H9 (cell line): ENCODE results near the gene H6PD. TPM values are rescaled to one million over a fixed set of nuclear protein-coding genes. Genes with fewer than 3 reads are reported as not detected.

Experiments used
- DNase-seq: peaks from one replicate; pipeline ENCODE4 v3.0.0-alpha.2; 2017
- H2AFZ ChIP-seq: one replicate; pipeline ENCODE4 v1.6.1; 2013; ENCODE audit warnings: mild to moderate bottlenecking, low read length, control low read depth, moderate library complexity
- H2AK5ac ChIP-seq: 2 replicates; pipeline ENCODE4 v1.6.1; 2013; ENCODE audit warnings: low read length, control low read depth, mixed read lengths; ENCODE audit not compliant: insufficient read length
- H2BK120ac ChIP-seq: one replicate; pipeline ENCODE4 v1.6.1; 2013; ENCODE audit warnings: low read depth, mild to moderate bottlenecking, low read length, control low read depth, inconsistent platforms; ENCODE audit not compliant: poor library complexity, severe bottlenecking
- H2BK12ac ChIP-seq: 2 replicates; pipeline ENCODE4 v1.6.1; 2013; ENCODE audit warnings: low read length, control low read depth, mixed read lengths, low read depth; ENCODE audit not compliant: insufficient read length
- H2BK15ac ChIP-seq: 2 replicates; pipeline ENCODE4 v1.6.1; 2013; ENCODE audit warnings: low read depth, low read length, control low read depth
- H2BK20ac ChIP-seq: one replicate; pipeline ENCODE4 v1.6.1; 2013; ENCODE audit warnings: low read depth, mild to moderate bottlenecking, low read length, control low read depth, inconsistent platforms; ENCODE audit not compliant: poor library complexity, severe bottlenecking
- H2BK5ac ChIP-seq: 2 replicates; pipeline ENCODE4 v1.6.1; 2013; ENCODE audit warnings: low read length, control low read depth, mixed read lengths; ENCODE audit not compliant: insufficient read length
- H3K14ac ChIP-seq: 2 replicates; pipeline ENCODE4 v1.6.1; 2013; ENCODE audit warnings: low read length, control low read depth; ENCODE audit not compliant: insufficient read depth
- H3K18ac ChIP-seq: 2 replicates; pipeline ENCODE4 v1.6.1; 2013; ENCODE audit warnings: low read depth, mild to moderate bottlenecking, mixed read lengths, low read length, control low read depth; ENCODE audit not compliant: insufficient read length
- H3K23ac ChIP-seq: 2 replicates; pipeline ENCODE4 v1.6.1; 2013; ENCODE audit warnings: low read length, control low read depth, mixed read lengths, low read depth; ENCODE audit not compliant: insufficient read length
- H3K23me2 ChIP-seq: 2 replicates; pipeline ENCODE4 v1.6.1; 2013; ENCODE audit warnings: low read depth, mild to moderate bottlenecking, mixed read lengths, low read length, control low read depth; ENCODE audit not compliant: insufficient read length, poor library complexity, severe bottlenecking
- H3K27ac ChIP-seq: 2 replicates; pipeline ENCODE4 v1.5.1; 2013; ENCODE audit warnings: low read length, control low read depth, mixed read lengths, low read depth; ENCODE audit not compliant: insufficient read length
- H3K27me3 ChIP-seq: 2 replicates; pipeline ENCODE4 v1.6.1; 2013; ENCODE audit warnings: low read length, control low read depth, inconsistent platforms; ENCODE audit not compliant: insufficient read depth
- H3K4ac ChIP-seq: 2 replicates; pipeline ENCODE4 v1.6.1; 2013; ENCODE audit warnings: low read depth, mild to moderate bottlenecking, control low read depth, inconsistent platforms, low read length, moderate library complexity
- H3K4me1 ChIP-seq: 2 replicates; pipeline ENCODE4 v1.6.1; 2013; ENCODE audit warnings: low read length, control low read depth, inconsistent platforms; ENCODE audit not compliant: insufficient read depth
- H3K4me2 ChIP-seq: 2 replicates; pipeline ENCODE4 v1.6.1; 2013; ENCODE audit warnings: low read length, control low read depth, mixed read lengths; ENCODE audit not compliant: insufficient read length, insufficient read depth
- H3K56ac ChIP-seq: 2 replicates; pipeline ENCODE4 v1.6.1; 2013; ENCODE audit warnings: low read depth, mild to moderate bottlenecking, mixed read lengths, low read length, control low read depth; ENCODE audit not compliant: insufficient read length
- H3K79me1 ChIP-seq: 2 replicates; pipeline ENCODE4 v1.6.1; 2013; ENCODE audit warnings: low read depth, mild to moderate bottlenecking, moderate library complexity, low read length, control low read depth, inconsistent platforms; ENCODE audit not compliant: insufficient read depth, poor library complexity, severe bottlenecking
- H3K79me2 ChIP-seq: 2 replicates; pipeline ENCODE4 v1.6.1; 2013; ENCODE audit warnings: low read length, control low read depth, inconsistent platforms; ENCODE audit not compliant: insufficient read depth
- H3K9ac ChIP-seq: 2 replicates; pipeline ENCODE4 v1.6.1; 2013; ENCODE audit warnings: low read length, control low read depth, mixed read lengths; ENCODE audit not compliant: insufficient read length; ENCODE audit errors: extremely low read depth
- H3K9me3 ChIP-seq: one replicate; pipeline ENCODE4 v1.6.1; 2013; ENCODE audit warnings: low read depth, low read length, inconsistent platforms; ENCODE audit not compliant: control insufficient read depth
- H3T11ph ChIP-seq: one replicate; pipeline ENCODE4 v1.6.1; 2013; ENCODE audit warnings: mild to moderate bottlenecking, low read length, control low read depth, inconsistent platforms
- H4K20me1 ChIP-seq: one replicate; pipeline ENCODE4 v1.6.1; 2013; ENCODE audit not compliant: control insufficient read depth, insufficient read length, insufficient read depth
- H4K5ac ChIP-seq: 2 replicates; pipeline ENCODE4 v1.6.1; 2013; ENCODE audit warnings: low read depth, mild to moderate bottlenecking, mixed read lengths, low read length, control low read depth; ENCODE audit not compliant: insufficient read length
- H4K8ac ChIP-seq: replicated peaks from 2 replicates; pipeline ENCODE4 v1.6.1; 2013; ENCODE audit warnings: low read length, control low read depth, mixed read lengths, low read depth; ENCODE audit not compliant: insufficient read length
- H4K91ac ChIP-seq: 2 replicates; pipeline ENCODE4 v1.6.1; 2013; ENCODE audit warnings: low read depth, mild to moderate bottlenecking, moderate library complexity, mixed read lengths, low read length, control low read depth; ENCODE audit not compliant: insufficient read length
- H3K27ac Mint-ChIP-seq, 3 experiments: 2 replicates in 2 of 3; 3 replicates in 1 of 3; pipeline ENCODE4 v1.8.0; 2020 to 2021; ENCODE audit warnings: mixed read lengths in 3 of 3, mild to moderate bottlenecking in 1 of 3, moderate library complexity in 1 of 3
- H3K27me3 Mint-ChIP-seq: 2 replicates; pipeline ENCODE4 v1.8.0; 2021; ENCODE audit warnings: low read depth, mild to moderate bottlenecking, moderate library complexity, mixed read lengths
- H3K36me3 Mint-ChIP-seq, 3 experiments: 2 replicates in 2 of 3; 3 replicates in 1 of 3; pipeline ENCODE4 v1.8.0; 2020 to 2021; ENCODE audit warnings: low read depth in 3 of 3, mixed read lengths in 3 of 3; ENCODE audit not compliant: insufficient read depth in 1 of 3
- H3K4me1 Mint-ChIP-seq, 2 experiments: 2 replicates each; pipeline ENCODE4 v1.8.0; 2020; ENCODE audit warnings: mixed read lengths in 2 of 2
- H3K4me3 Mint-ChIP-seq, 2 experiments: 2 replicates in 1 of 2; 3 replicates in 1 of 2; pipeline ENCODE4 v1.8.0; 2020 to 2021; ENCODE audit warnings: mild to moderate bottlenecking in 2 of 2, mixed read lengths in 2 of 2, moderate library complexity in 1 of 2
- H3K9me3 Mint-ChIP-seq, 2 experiments: 2 replicates in 1 of 2; 3 replicates in 1 of 2; pipeline ENCODE4 v1.8.0; 2020; ENCODE audit warnings: mild to moderate bottlenecking in 2 of 2, mixed read lengths in 2 of 2, moderate library complexity in 1 of 2
- CTCF ChIP-seq: fragments of 200-600 bp; sonication (generic); conservative IDR thresholded peaks from 3 replicates; pipeline ENCODE4 v1.8.0; 2021; ENCODE audit warnings: antibody characterized with exemption, mild to moderate bottlenecking
- WGBS: extraction: QIAGEN DNeasy Blood & Tissue Kit; methylation state at CpG from one replicate; pipeline ENCODE4 v1.1.7; 2013; ENCODE audit warnings: missing lambda C conversion rate, low lambda C conversion rate, mixed read lengths; ENCODE audit not compliant: insufficient read length; ENCODE audit errors: extremely low coverage; 5-methylcytosine and 5-hydroxymethylcytosine counted together
- total RNA-seq: library from RNA; stranded (reverse); gene quantifications from 2 replicates; pipeline ENCODE4 v1.2.1, GENCODE V29; 2021

The H6PD gene
- total RNA-seq, 1 experiment from 2014 or later, result 7.9 TPM

- no peak overlapping the region for H4K91ac ChIP-seq
- no peak overlapping the region for H3T11ph ChIP-seq
- no peaks in the 10 kb centered on the region for H3K9me3 ChIP-seq
- H3K27ac ChIP-seq, result no peak overlapping the region
- Mint-ChIP-seq H3K4me3 (no peak overlapping the region), H3K4me1 (peaks cover 32 to 36% of the 10 kb centered on the region in 2 experiments), H3K36me3 (no peaks in the 10 kb centered on the region), H3K9me3 (no peaks in the 10 kb centered on the region), H3K27me3 (peaks cover 2% of the 10 kb centered on the region; the same call in 1 of the 2 replicates), H3K27ac (no peak overlapping the region; a peak in 1 of 7 replicates)
- no peak overlapping the region for H3K23ac ChIP-seq
- no peaks in the 10 kb centered on the region for H3K27me3 ChIP-seq
- no peaks in the 10 kb centered on the region for H3K79me2 ChIP-seq
- no peak overlapping the region for H2BK12ac ChIP-seq
- H3K79me1 ChIP-seq, result no peaks in the 10 kb centered on the region
- no peak overlapping the region for H4K5ac ChIP-seq
- no peak overlapping the region for H3K9ac ChIP-seq
- H2BK5ac ChIP-seq, result no peak overlapping the region
- H3K23me2 ChIP-seq, result peaks cover 4% of the 10 kb centered on the region
- no peak for DNase-seq
- H3K4me1 ChIP-seq, result peaks cover 12% of the 10 kb centered on the region
- no peak overlapping the region for H3K18ac ChIP-seq
- WGBS, result no CpG with 5 or more reads among the region's 16 CpGs
- no peak overlapping the region for H2AK5ac ChIP-seq
- no peak overlapping the region for H3K4me2 ChIP-seq
- H3K4ac ChIP-seq, result no peak overlapping the region
- TF ChIP-seq CTCF, result no peak
- no peak overlapping the region for H4K8ac ChIP-seq
- H2BK20ac ChIP-seq, result peak overlapping the region; percentile 86
- no peaks in the 10 kb centered on the region for H4K20me1 ChIP-seq
- no peak overlapping the region for H3K14ac ChIP-seq
- no peak overlapping the region for H2AFZ ChIP-seq
- no peak overlapping the region for H2BK15ac ChIP-seq
- no peak overlapping the region for H2BK120ac ChIP-seq
- H3K56ac ChIP-seq, result no peak overlapping the region
Measured at GRCh38 chr1:9239622-9240401, 5.2 kb downstream of the H6PD start.
